WTC11 (cell line): ENCODE data around the gene TDRD3. TPM values are rescaled to one million over a fixed set of nuclear protein-coding genes. Genes with fewer than 3 reads are reported as not detected.

Experiments
- ATAC-seq: fragments of 200-7000 bp; cut with Tn5 transposase; 2 replicates; pipeline ENCODE4 v1.10.0; 2021; ENCODE audit warnings: mild to moderate bottlenecking, moderate library complexity
- CTCF ChIA-PET: fragments of 300-600 bp; sonication (Branson Sonifier 250); formaldehyde crosslinking; loops from one replicate; lab custom pipeline; 2021; ENCODE audit warnings: antibody characterized with exemption; lab: Charles Lee
- POLR2A ChIA-PET: fragments of 350-600 bp; sonication (Branson Sonifier 250); formaldehyde crosslinking; loops from one replicate; lab custom pipeline; 2021; ENCODE audit warnings: antibody characterized with exemption; lab: Charles Lee
- DNase-seq: peaks from one replicate; pipeline ENCODE4 v3.0.0; 2021; ENCODE audit warnings: low spot score
- H3K27ac Mint-ChIP-seq: 2 replicates; pipeline ENCODE4 v1.8.0; 2021; ENCODE audit warnings: mixed read lengths
- H3K27me3 Mint-ChIP-seq: 2 replicates; pipeline ENCODE4 v1.8.0; 2021; ENCODE audit warnings: low read depth, mild to moderate bottlenecking, moderate library complexity, mixed read lengths
- H3K36me3 Mint-ChIP-seq: 2 replicates; pipeline ENCODE4 v1.8.0; 2021; ENCODE audit warnings: mixed read lengths
- H3K4me1 Mint-ChIP-seq: 2 replicates; pipeline ENCODE4 v1.8.0; 2022; ENCODE audit warnings: mixed read lengths
- H3K4me3 Mint-ChIP-seq: 2 replicates; pipeline ENCODE4 v1.8.0; 2021; ENCODE audit warnings: mild to moderate bottlenecking, moderate library complexity, mixed read lengths
- H3K9me3 Mint-ChIP-seq: 2 replicates; pipeline ENCODE4 v1.8.0; 2021; ENCODE audit warnings: mixed read lengths
- AFF4 ChIP-seq: sonication (generic); formaldehyde crosslinking; IDR thresholded peaks from 2 replicates; pipeline ENCODE4 v1.8.1; 2023; ENCODE audit warnings: mild to moderate bottlenecking, missing genetic modification reagents, borderline replicate concordance
- CDX4 ChIP-seq: fragments of 250-450 bp; sonication (Bioruptor Pico); IDR thresholded peaks from 2 replicates; pipeline ENCODE4 v1.9.0; 2021; ENCODE audit warnings: moderate library complexity, mild to moderate bottlenecking, inconsistent platforms, borderline replicate concordance
- E2F1 ChIP-seq: sonication (generic); formaldehyde crosslinking; IDR thresholded peaks from 2 replicates; pipeline ENCODE4 v1.8.0; 2022; ENCODE audit warnings: mild to moderate bottlenecking, missing genetic modification reagents
- E2F5 ChIP-seq: sonication (generic); formaldehyde crosslinking; IDR thresholded peaks from 2 replicates; pipeline ENCODE4 v1.8.1; 2022; ENCODE audit warnings: mild to moderate bottlenecking, moderate library complexity, missing genetic modification reagents
- FOXK1 ChIP-seq: sonication (generic); formaldehyde crosslinking; IDR thresholded peaks from 2 replicates; pipeline ENCODE4 v1.8.0; 2022; ENCODE audit warnings: mild to moderate bottlenecking, moderate library complexity, missing genetic modification reagents
- GRHL2 ChIP-seq: fragments of 250-450 bp; sonication (Bioruptor Pico); IDR thresholded peaks from 2 replicates; pipeline ENCODE4 v1.8.0; 2022; ENCODE audit warnings: mild to moderate bottlenecking, moderate library complexity; ENCODE audit not compliant: insufficient replicate concordance, severe bottlenecking
- HMGA2 ChIP-seq: fragments of 250-450 bp; sonication (Bioruptor Pico); IDR thresholded peaks from 2 replicates; pipeline ENCODE4 v1.4.0; 2021; ENCODE audit warnings: mild to moderate bottlenecking, moderate library complexity
- IRF1 ChIP-seq: sonication (generic); formaldehyde crosslinking; IDR thresholded peaks from 2 replicates; pipeline ENCODE4 v1.8.0; 2023; ENCODE audit warnings: missing genetic modification reagents
- IRF2 ChIP-seq: sonication (generic); formaldehyde crosslinking; IDR thresholded peaks from 2 replicates; pipeline ENCODE4 v1.8.0; 2022; ENCODE audit warnings: low read depth, missing genetic modification reagents, borderline replicate concordance
- JAZF1 ChIP-seq: fragments of 250-450 bp; sonication (Bioruptor Pico); IDR thresholded peaks from 2 replicates; pipeline ENCODE4 v1.9.0; 2021; ENCODE audit warnings: moderate library complexity, mild to moderate bottlenecking, inconsistent platforms
- KAT7 ChIP-seq: sonication (generic); formaldehyde crosslinking; IDR thresholded peaks from 2 replicates; pipeline ENCODE4 v1.8.1; 2023; ENCODE audit warnings: missing genetic modification reagents, mild to moderate bottlenecking, borderline replicate concordance
- NFATC4 ChIP-seq: fragments of 250-450 bp; sonication (Bioruptor Pico); IDR thresholded peaks from 2 replicates; pipeline ENCODE4 v1.9.0; 2021; ENCODE audit warnings: mild to moderate bottlenecking
- NR1H2 ChIP-seq: sonication (generic); formaldehyde crosslinking; IDR thresholded peaks from 2 replicates; pipeline ENCODE4 v1.9.0; 2021; ENCODE audit warnings: mild to moderate bottlenecking, moderate library complexity, missing genetic modification reagents
- NR3C1 ChIP-seq: sonication (generic); formaldehyde crosslinking; conservative IDR thresholded peaks from 2 replicates; pipeline ENCODE4 v1.8.1; 2023; ENCODE audit warnings: low read depth, mild to moderate bottlenecking, missing genetic modification reagents
- PREB ChIP-seq: sonication (generic); formaldehyde crosslinking; IDR thresholded peaks from 2 replicates; pipeline ENCODE4 v1.8.1; 2022; ENCODE audit warnings: mild to moderate bottlenecking, missing genetic modification reagents, moderate library complexity, borderline replicate concordance
- PRRX2 ChIP-seq: fragments of 250-450 bp; sonication (Bioruptor Pico); IDR thresholded peaks from 2 replicates; pipeline ENCODE4 v1.8.0; 2021; ENCODE audit warnings: mild to moderate bottlenecking
- SP1 ChIP-seq: sonication (generic); formaldehyde crosslinking; conservative IDR thresholded peaks from 2 replicates; pipeline ENCODE4 v1.8.1; 2022; ENCODE audit warnings: missing genetic modification reagents
- ZNF232 ChIP-seq: sonication (generic); formaldehyde crosslinking; IDR thresholded peaks from 2 replicates; pipeline ENCODE4 v1.8.0; 2022; ENCODE audit warnings: mild to moderate bottlenecking, missing genetic modification reagents
- ZNF425 ChIP-seq: fragments of 250-450 bp; sonication (Bioruptor Pico); conservative IDR thresholded peaks from 2 replicates; pipeline ENCODE4 v1.9.0; 2021; ENCODE audit warnings: mild to moderate bottlenecking
- ZNF671 ChIP-seq: fragments of 250-450 bp; sonication (Bioruptor Pico); IDR thresholded peaks from 2 replicates; pipeline ENCODE4 v1.8.0; 2021; ENCODE audit warnings: mild to moderate bottlenecking
- ZSCAN18 ChIP-seq: fragments of 250-450 bp; sonication (Bioruptor Pico); IDR thresholded peaks from 2 replicates; pipeline ENCODE4 v2.1.2; 2022; ENCODE audit warnings: mild to moderate bottlenecking, moderate library complexity
- total RNA-seq: library from RNA; stranded (reverse); gene quantifications from 3 replicates; pipeline ENCODE4 v1.2.3, GENCODE V29; 2021

The TDRD3 gene
- total RNA-seq, 1 experiment from 2014 or later: 19.5 TPM

GRCh38 chr13:60435762-60436374 is 38.8 kb downstream of the TDRD3 start:
- TF ChIP-seq JAZF1 (CRISPR knock-in tag) (no peak), ZNF425 (no peak), FOXK1 (no peak), ZSCAN18 (CRISPR knock-in tag) (no peak), GRHL2 (CRISPR knock-in tag) (no peak), E2F1 (no peak)
- no peak for ATAC-seq
- H3K36me3 Mint-ChIP-seq: peaks cover 13% of the 10 kb centered on the region
- POLR2A ChIA-PET: no interaction called here
- H3K27me3 Mint-ChIP-seq: no peaks in the 10 kb centered on the region
- CTCF ChIA-PET: no interaction called here
- peaks cover 15% of the 10 kb centered on the region for H3K9me3 Mint-ChIP-seq
- peaks cover 7% of the 10 kb centered on the region for H3K4me1 Mint-ChIP-seq
- DNase-seq: no peak
- no peak overlapping the region for H3K4me3 Mint-ChIP-seq
- no peak overlapping the region for H3K27ac Mint-ChIP-seq

- CTCF ChIA-PET: interaction anchor here (0.9 to 1.1 kb wide), 2 partner anchors 9 kb away, joined by 3 to 4 read pairs; no protein-coding TSS in a partner anchor
- H3K4me1 Mint-ChIP-seq: peaks cover 7% of the 10 kb centered on the region
- no peak for TF ChIP-seq CDX4 (CRISPR knock-in tag)
- no peak for TF ChIP-seq IRF2
- no peak for TF ChIP-seq PREB (CRISPR knock-in tag)
- TF ChIP-seq KAT7 (CRISPR knock-in tag): no peak
- TF ChIP-seq E2F1: no peak
- no peak for TF ChIP-seq IRF1 (CRISPR knock-in tag)
- no peak for TF ChIP-seq NFATC4 (CRISPR knock-in tag)
- no peak for TF ChIP-seq E2F5 (CRISPR knock-in tag)
- no peak for TF ChIP-seq PRRX2
- no peak for TF ChIP-seq SP1 (CRISPR knock-in tag)
- no peak for TF ChIP-seq NR3C1
- no peak for TF ChIP-seq AFF4 (CRISPR knock-in tag)
- no peak for TF ChIP-seq ZNF232 (CRISPR knock-in tag)
- no peak for TF ChIP-seq JAZF1 (CRISPR knock-in tag)
- no peak for TF ChIP-seq HMGA2
- no peak for TF ChIP-seq ZNF671 (CRISPR knock-in tag)
- no peak for TF ChIP-seq NR1H2 (CRISPR knock-in tag)
Measured at GRCh38 chr13:60439201-60439600, 42.2 kb downstream of the TDRD3 start.

More at GRCh38 chr13:60439201-60439600, 42.2 kb downstream of the TDRD3 start:
- DNase-seq (no peak), ATAC-seq (no peak)
- Mint-ChIP-seq H3K36me3 (peaks cover 13% of the 10 kb centered on the region), H3K27me3 (no peaks in the 10 kb centered on the region), H3K4me3 (no peak overlapping the region), H3K9me3 (peaks cover 15% of the 10 kb centered on the region), H3K27ac (no peak overlapping the region)
- POLR2A ChIA-PET: no interaction called here
